WTC11 (cell line): Measurements from ENCODE around the gene GINM1. TPM values are rescaled to one million over a fixed set of nuclear protein-coding genes. Genes with fewer than 3 reads are reported as not detected.

Experiments
- ATAC-seq: fragments of 200-7000 bp; cut with Tn5 transposase; 2 replicates; pipeline ENCODE4 v1.10.0; 2021; ENCODE audit warnings: mild to moderate bottlenecking, moderate library complexity
- CTCF ChIA-PET: fragments of 300-600 bp; sonication (Branson Sonifier 250); formaldehyde crosslinking; loops from one replicate; lab custom pipeline; 2021; ENCODE audit warnings: antibody characterized with exemption; lab: Charles Lee
- POLR2A ChIA-PET: fragments of 350-600 bp; sonication (Branson Sonifier 250); formaldehyde crosslinking; loops from one replicate; lab custom pipeline; 2021; ENCODE audit warnings: antibody characterized with exemption; lab: Charles Lee
- DNase-seq: peaks from one replicate; pipeline ENCODE4 v3.0.0; 2021; ENCODE audit warnings: low spot score
- H3K27ac Mint-ChIP-seq: 2 replicates; pipeline ENCODE4 v1.8.0; 2021; ENCODE audit warnings: mixed read lengths
- H3K27me3 Mint-ChIP-seq: 2 replicates; pipeline ENCODE4 v1.8.0; 2021; ENCODE audit warnings: low read depth, mild to moderate bottlenecking, moderate library complexity, mixed read lengths
- H3K36me3 Mint-ChIP-seq: 2 replicates; pipeline ENCODE4 v1.8.0; 2021; ENCODE audit warnings: mixed read lengths
- H3K4me1 Mint-ChIP-seq: 2 replicates; pipeline ENCODE4 v1.8.0; 2022; ENCODE audit warnings: mixed read lengths
- H3K4me3 Mint-ChIP-seq: 2 replicates; pipeline ENCODE4 v1.8.0; 2021; ENCODE audit warnings: mild to moderate bottlenecking, moderate library complexity, mixed read lengths
- H3K9me3 Mint-ChIP-seq: 2 replicates; pipeline ENCODE4 v1.8.0; 2021; ENCODE audit warnings: mixed read lengths
- AR ChIP-seq: fragments of 250-450 bp; sonication (Bioruptor Pico); IDR thresholded peaks from 2 replicates; pipeline ENCODE4 v1.9.0; 2021; ENCODE audit warnings: mild to moderate bottlenecking
- ATF1 ChIP-seq: sonication (generic); formaldehyde crosslinking; IDR thresholded peaks from 2 replicates; pipeline ENCODE4 v1.8.1; 2023; ENCODE audit warnings: mild to moderate bottlenecking, moderate library complexity, missing genetic modification reagents
- ERG ChIP-seq: fragments of 250-450 bp; sonication (Bioruptor Pico); IDR thresholded peaks from 2 replicates; pipeline ENCODE4 v1.8.0; 2021; ENCODE audit warnings: mild to moderate bottlenecking
- ZBTB21 ChIP-seq: sonication (generic); formaldehyde crosslinking; IDR thresholded peaks from 2 replicates; pipeline ENCODE4 v1.8.1; 2023; ENCODE audit warnings: mild to moderate bottlenecking, missing genetic modification reagents, borderline replicate concordance
- ZNF121 ChIP-seq: sonication (generic); formaldehyde crosslinking; IDR thresholded peaks from 2 replicates; pipeline ENCODE4 v1.8.0; 2023; ENCODE audit warnings: missing genetic modification reagents
- ZNF232 ChIP-seq: sonication (generic); formaldehyde crosslinking; IDR thresholded peaks from 2 replicates; pipeline ENCODE4 v1.8.0; 2022; ENCODE audit warnings: mild to moderate bottlenecking, missing genetic modification reagents
- ZNF263 ChIP-seq: sonication (generic); formaldehyde crosslinking; IDR thresholded peaks from 2 replicates; pipeline ENCODE4 v1.8.1; 2022; ENCODE audit warnings: low read depth, mild to moderate bottlenecking, moderate library complexity, missing genetic modification reagents
- ZNF396 ChIP-seq: fragments of 250-450 bp; sonication (Bioruptor Pico); IDR thresholded peaks from 2 replicates; pipeline ENCODE4 v1.8.0; 2021; ENCODE audit warnings: mild to moderate bottlenecking, moderate library complexity, borderline replicate concordance
- ZNF532 ChIP-seq: fragments of 250-450 bp; sonication (Bioruptor Pico); IDR thresholded peaks from 2 replicates; pipeline ENCODE4 v1.9.0; 2021; ENCODE audit warnings: mild to moderate bottlenecking, borderline replicate concordance
- ZSCAN18 ChIP-seq: fragments of 250-450 bp; sonication (Bioruptor Pico); IDR thresholded peaks from 2 replicates; pipeline ENCODE4 v2.1.2; 2022; ENCODE audit warnings: mild to moderate bottlenecking, moderate library complexity
- total RNA-seq: library from RNA; stranded (reverse); gene quantifications from 3 replicates; pipeline ENCODE4 v1.2.3, GENCODE V29; 2021

GINM1 gene
- total RNA-seq, 1 experiment from 2014 or later: 16.8 TPM

- TF ChIP-seq AR (CRISPR knock-in tag): no peak
- no peak for TF ChIP-seq ATF1 (CRISPR knock-in tag)
- no peak for TF ChIP-seq ZNF232
- TF ChIP-seq ZNF263 (CRISPR knock-in tag): no peak
- no peak for TF ChIP-seq ZSCAN18
These were observed 61.5 kb downstream of the GINM1 start (continued) for GRCh38 chr6:149627672-149628071.

GRCh38 chr6:149628875-149629510, 62.8 kb downstream of the GINM1 start:
- POLR2A ChIA-PET: no interaction called here
- no peak for DNase-seq

More at GRCh38 chr6:149628875-149629510, 62.8 kb downstream of the GINM1 start:
- Mint-ChIP-seq H3K4me3 (no peak overlapping the region), H3K27ac (peak overlapping the region; percentile 71), H3K27me3 (no peaks in the 10 kb centered on the region), H3K36me3 (peaks cover 18% of the 10 kb centered on the region), H3K9me3 (no peaks in the 10 kb centered on the region), H3K4me1 (no peaks in the 10 kb centered on the region)
- CTCF ChIA-PET: interaction anchor here (1.0 kb wide), 1 partner anchor 10 kb away, joined by 3 read pairs; no protein-coding TSS in a partner anchor
- TF ChIP-seq ZBTB21 (CRISPR knock-in tag) (no peak), ZNF532 (CRISPR knock-in tag) (no peak), ZNF396 (CRISPR knock-in tag) (no peak), ZNF121 (CRISPR knock-in tag) (no peak), ERG (CRISPR knock-in tag) (no peak)
- no peak for ATAC-seq
